HepG2 (cell line): ENCODE measurements around the gene NR1H2. TPM values are rescaled to one million over a fixed set of nuclear protein-coding genes. Genes with fewer than 3 reads are reported as not detected.
A peak's percentile ranks its signal among the peaks of the same experiment; 100 is the strongest.

Source experiments
- HMGXB4 ChIP-seq, 2 experiments: sonication (generic) in 1 of 2; formaldehyde crosslinking in 1 of 2; IDR thresholded peaks; 2 replicates each; pipeline versions ENCODE4 v1.4.0 to v1.6.1; 2018 to 2020; ENCODE audit warnings: missing genetic modification reagents in 2 of 2, borderline replicate concordance in 1 of 2, low read depth in 1 of 2, mild to moderate bottlenecking in 1 of 2, missing biosample characterization in 1 of 2
- KAT8 ChIP-seq: IDR thresholded peaks from 2 replicates; pipeline ENCODE4 v1.6.1; 2016; ENCODE audit warnings: missing genetic modification reagents, missing compliant biosample characterization
- LCORL ChIP-seq, 2 experiments: fragments of 450-650 bp in 1 of 2; sonication (generic) in 1 of 2; formaldehyde crosslinking in 1 of 2; IDR thresholded peaks; 2 replicates each; pipeline versions ENCODE4 v1.5.0 to v1.6.1; 2017 to 2020; ENCODE audit warnings: antibody characterized with exemption in 1 of 2, missing genetic modification reagents in 1 of 2
- MAFK ChIP-seq, 2 experiments: IDR thresholded peaks in 1 of 2; conservative IDR thresholded peaks in 1 of 2; 2 replicates each; pipeline ENCODE4 v1.6.1; 2011; ENCODE audit warnings: improper control_type of control experiment in 2 of 2, low read length in 2 of 2
- MATR3 ChIP-seq: sonication (generic); formaldehyde crosslinking; IDR thresholded peaks from 2 replicates; pipeline ENCODE4 v1.4.0; 2020; ENCODE audit warnings: missing genetic modification reagents
- NFE2L1 ChIP-seq: sonication (generic); formaldehyde crosslinking; IDR thresholded peaks from 2 replicates; pipeline ENCODE4 v1.4.0; 2020; ENCODE audit warnings: missing genetic modification reagents, mild to moderate bottlenecking, borderline replicate concordance
- PAXIP1 ChIP-seq: sonication (generic); formaldehyde crosslinking; conservative IDR thresholded peaks from 2 replicates; pipeline ENCODE4 v1.4.0; 2020; ENCODE audit warnings: mild to moderate bottlenecking, missing genetic modification reagents, moderate library complexity
- TAF1 ChIP-seq: sonication (generic); formaldehyde crosslinking; IDR thresholded peaks from 2 replicates; pipeline ENCODE4 v1.4.0; 2020; ENCODE audit warnings: missing genetic modification reagents
- UBTF ChIP-seq: sonication (generic); formaldehyde crosslinking; IDR thresholded peaks from 2 replicates; pipeline ENCODE4 v1.4.0; 2020; ENCODE audit warnings: mild to moderate bottlenecking, missing genetic modification reagents
- XRCC5 ChIP-seq: fragments of 200-400 bp; formaldehyde crosslinking; optimal IDR thresholded peaks from 2 replicates; pipeline ENCODE3; 2017; ENCODE audit warnings: mild to moderate bottlenecking, low read length
- ZNF350 ChIP-seq: sonication (generic); formaldehyde crosslinking; IDR thresholded peaks from 2 replicates; pipeline ENCODE4 v1.4.0; 2020; ENCODE audit warnings: mild to moderate bottlenecking, low read depth, missing genetic modification reagents, borderline replicate concordance
- ZNF414 ChIP-seq: sonication (generic); formaldehyde crosslinking; IDR thresholded peaks from 2 replicates; pipeline ENCODE4 v1.5.0; 2020; ENCODE audit warnings: missing genetic modification reagents
- ZNF687 ChIP-seq: sonication (generic); formaldehyde crosslinking; IDR thresholded peaks from 2 replicates; pipeline ENCODE4 v1.5.1; 2020; ENCODE audit warnings: mild to moderate bottlenecking, missing genetic modification reagents, moderate library complexity
- polyA plus RNA-seq, 8 experiments: library from polyadenylated mRNA; depleted of rRNA in 3 of 8; stranded (reverse) in 7 of 8; unstranded in 1 of 8; fragments of >200 nt; fragmentation: Illumina TruSeq in 4 of 8; extraction: Trizol in 4 of 8; gene quantifications; 2 replicates each; pipeline versions ENCODE4 v1.2.1 to v1.2.3, GENCODE V29; 2011 to 2016; ENCODE audit warnings: low read depth in 4 of 8, missing spikeins in 1 of 8, mixed read lengths in 1 of 8; ENCODE audit not compliant: insufficient read depth in 1 of 8
- total RNA-seq, 5 experiments: library from RNA; depleted of rRNA; stranded (reverse); fragments of >200 nt; fragmentation: Illumina TruSeq; extraction: Trizol; gene quantifications; 2 replicates each; pipeline ENCODE4 v1.2.3, GENCODE V29; 2016; ENCODE audit warnings: low read depth in 1 of 5

NR1H2 gene
- total and polyA plus RNA-seq, 2 of the 13 experiments (the other 11 are each of a cell fraction or from before 2014, with no cell fraction given) = 10.3 to 13.5 TPM

GRCh38 chr19:50357178-50358100 is 18.8 kb upstream of the NR1H2 start (continued):
- TF ChIP-seq KAT8 (0 out of 2 replicates have a peak, but pooled peaks have one; percentile 37), ZNF414 (CRISPR knock-in tag) (no peak), TAF1 (CRISPR knock-in tag) (no peak), HMGXB4 (CRISPR knock-in tag; IDR thresholded peaks at IDR 0.05; ENCODE audit: borderline replicate concordance in 1 of 2, low read depth in 1 of 2) (peak; percentile 47; a peak in 3 of 4 replicates), XRCC5 (no peak), MATR3 (CRISPR knock-in tag) (no peak), MAFK (conservative IDR thresholded peaks at IDR 0.05 in 1 of 2, IDR thresholded peaks at IDR 0.05 in 1 of 2; ENCODE audit: low read length in 2 of 2) (no peak), ZNF687 (CRISPR knock-in tag) (peak; percentile 53), PAXIP1 (CRISPR knock-in tag) (0 out of 2 replicates have a peak, but pooled peaks have one; percentile 5), NFE2L1 (CRISPR knock-in tag) (no peak), UBTF (CRISPR knock-in tag) (peak; percentile 29; the same call in 1 of the 2 replicates), ZNF350 (peak; percentile 27; the same call in 1 of the 2 replicates), LCORL (IDR thresholded peaks at IDR 0.05) (no peak), LCORL (CRISPR knock-in tag; IDR thresholded peaks at IDR 0.05) (no peak; the same call in 1 of the 2 replicates)
